Stimulated activated CD8-positive, alpha-beta memory T cell treated with anti-CD3 and anti-CD28 coated beads, Interleukin-15, amount 100 ng/mL, for 48 hours (primary cell): ENCODE measurements around the gene CADPS.

ENCODE experiments used
- DNase-seq, 2 donors: peaks; one replicate each; pipeline ENCODE4 v3.0.0-alpha.2; 2020; ENCODE audit warnings: low read depth in 2 of 2

CADPS gene

GRCh38 chr3:62439978-62440377, 435.2 kb downstream of the CADPS start:
- no peak for DNase-seq

GRCh38 chr3:62439176-62439813, 435.9 kb downstream of the CADPS start:
- no peak for DNase-seq

GRCh38 chr3:62436785-62437184, 438.4 kb downstream of the CADPS start:
- no peak for DNase-seq

- no peak for DNase-seq
Observed at GRCh38 chr3:62433396-62433795, 441.8 kb downstream of the CADPS start.

- DNase-seq = no peak
Observed at GRCh38 chr3:62421207-62421606, 454.0 kb downstream of the CADPS start.

- DNase-seq = no peak
Observed at GRCh38 chr3:62416144-62416543, 459.1 kb downstream of the CADPS start.

- DNase-seq = no peak
Observed at GRCh38 chr3:62415312-62415801, 459.9 kb downstream of the CADPS start.

- DNase-seq = no peak
Observed at GRCh38 chr3:62414786-62415185, 460.4 kb downstream of the CADPS start.

GRCh38 chr3:62413687-62414086, 461.5 kb downstream of the CADPS start:
- DNase-seq = no peak

GRCh38 chr3:62406945-62407344, 468.3 kb downstream of the CADPS start:
- no peak for DNase-seq

- no peak for DNase-seq
Observed at GRCh38 chr3:62405566-62405965, 469.6 kb downstream of the CADPS start.

- DNase-seq = no peak
Observed at GRCh38 chr3:62405135-62405534, 470.1 kb downstream of the CADPS start.

GRCh38 chr3:62404321-62404720, 470.9 kb downstream of the CADPS start:
- no peak for DNase-seq

- no peak for DNase-seq
Observed at GRCh38 chr3:62403765-62404164, 471.5 kb downstream of the CADPS start.

- no peak for DNase-seq
Observed at GRCh38 chr3:62392626-62393292, 482.5 kb downstream of the CADPS start.

GRCh38 chr3:62387251-62387650, 488.0 kb downstream of the CADPS start:
- no peak for DNase-seq

- no peak for DNase-seq
Observed at GRCh38 chr3:62379321-62379798, 495.9 kb downstream of the CADPS start.

GRCh38 chr3:62378921-62379320, 496.3 kb downstream of the CADPS start:
- no peak for DNase-seq

GRCh38 chr3:62378311-62378789, 496.9 kb downstream of the CADPS start:
- no peak for DNase-seq

GRCh38 chr3:62376906-62377877, 498.0 kb downstream of the CADPS start:
- no peak for DNase-seq

- no peak for DNase-seq
Observed at GRCh38 chr3:62376454-62376720, 498.8 kb downstream of the CADPS start.
